ENCODE data around the gene HCN1. TPM values are rescaled to one million over a fixed set of nuclear protein-coding genes. Genes with fewer than 3 reads are reported as not detected.

Gene HCN1
- polyA plus RNA-seq, 1 experiment = not detected

DNA sequence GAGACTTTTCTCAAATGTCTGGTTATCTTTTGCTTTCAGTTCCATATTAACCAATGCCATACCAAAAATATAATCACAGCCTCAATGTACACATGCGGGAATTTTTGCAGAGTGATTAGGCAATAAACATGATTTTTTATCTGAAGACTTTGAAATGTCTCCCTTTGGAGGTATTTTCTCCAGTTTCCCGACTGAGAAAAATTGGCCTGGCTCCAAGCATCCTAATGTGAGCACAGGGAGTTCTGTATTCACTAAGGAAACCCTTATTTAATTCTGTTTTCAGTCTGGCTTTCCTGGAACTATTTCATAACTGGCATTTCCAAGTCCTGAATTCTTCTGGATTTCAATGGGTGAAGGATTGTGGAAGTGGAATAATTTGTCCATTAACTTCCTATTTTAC is 8.5 kb downstream of the HCN1 start:
- Histone ChIP-seq H3K27me3 (ENCODE audit: control insufficient read depth, insufficient read depth, low read length) (no peaks in the 10 kb centered on the region), H3K4me3 (ENCODE audit: low read depth, low read length) (no peak overlapping the region), H3K36me3 (ENCODE audit: control insufficient read depth, insufficient read depth, low read length) (no peaks in the 10 kb centered on the region)
- no peak for DNase-seq (ENCODE audit: low read depth)
- ChIA-PET POLR2A (no interaction called here), CTCF (no interaction called here)
- TF ChIP-seq CTCF (IDR thresholded peaks at IDR 0.05; ENCODE audit: insufficient read depth, low read depth, low read length) = no peak

DNA sequence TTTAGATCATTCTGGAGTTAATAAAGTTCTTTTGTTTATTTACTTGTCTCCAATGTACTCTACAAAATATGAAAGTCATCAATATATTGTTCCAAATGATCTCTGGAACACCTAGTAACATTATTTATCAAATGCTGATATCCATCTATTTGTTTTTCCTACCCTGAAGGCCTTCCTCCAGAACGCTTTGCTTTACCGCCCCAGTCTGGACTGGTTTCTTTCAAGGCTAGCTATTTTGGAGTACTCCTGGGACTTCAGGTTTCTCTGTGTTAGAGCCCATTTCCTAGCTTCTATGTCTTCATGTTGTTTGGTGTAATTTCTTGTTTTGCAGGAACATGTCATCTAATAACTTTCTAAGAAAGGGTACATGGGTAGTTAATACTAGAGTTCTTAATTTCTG is 9.6 kb downstream of the HCN1 start:
- POLR2A ChIA-PET = no interaction called here

DNA sequence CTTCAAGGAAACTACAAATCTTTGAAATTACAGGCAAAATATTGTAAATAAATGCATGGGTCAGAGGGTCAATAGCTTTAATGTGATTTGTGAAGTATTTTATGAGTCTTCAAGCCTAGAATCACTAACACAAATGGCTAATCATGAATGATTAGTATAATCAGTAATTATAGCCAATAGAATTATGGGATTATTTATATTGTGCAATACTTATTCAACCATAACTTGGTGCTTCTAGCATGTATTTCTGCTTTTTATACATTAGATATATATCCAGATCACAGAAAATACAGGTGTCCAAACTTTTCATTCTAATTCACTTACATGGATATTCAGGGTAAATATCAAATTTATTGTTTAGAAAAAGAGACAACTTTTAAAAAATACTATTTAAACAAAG is 12.1 kb downstream of the HCN1 start:
- no peaks in the 10 kb centered on the region for H3K36me3 ChIP-seq (ENCODE audit: control insufficient read depth, insufficient read depth, low read length)
- POLR2A ChIA-PET = no interaction called here
- H3K27me3 ChIP-seq (ENCODE audit: control insufficient read depth, insufficient read depth, low read length) = no peaks in the 10 kb centered on the region
- TF ChIP-seq CTCF (IDR thresholded peaks at IDR 0.05; ENCODE audit: insufficient read depth, low read depth, low read length) = no peak
- no peak for DNase-seq (ENCODE audit: low read depth)
- no peak overlapping the region for H3K4me3 ChIP-seq (ENCODE audit: low read depth, low read length)
- CTCF ChIA-PET = no interaction called here

More for the DNA sequence above, 9.6 kb downstream of the HCN1 start:
- Histone ChIP-seq H3K27me3 (ENCODE audit: control insufficient read depth, insufficient read depth, low read length) (no peaks in the 10 kb centered on the region), H3K36me3 (ENCODE audit: control insufficient read depth, insufficient read depth, low read length) (no peaks in the 10 kb centered on the region), H3K4me3 (ENCODE audit: low read depth, low read length) (no peak overlapping the region)
- DNase-seq (ENCODE audit: low read depth) = no peak
- CTCF ChIA-PET = no interaction called here
- TF ChIP-seq CTCF (IDR thresholded peaks at IDR 0.05; ENCODE audit: insufficient read depth, low read depth, low read length) = no peak

DNA sequence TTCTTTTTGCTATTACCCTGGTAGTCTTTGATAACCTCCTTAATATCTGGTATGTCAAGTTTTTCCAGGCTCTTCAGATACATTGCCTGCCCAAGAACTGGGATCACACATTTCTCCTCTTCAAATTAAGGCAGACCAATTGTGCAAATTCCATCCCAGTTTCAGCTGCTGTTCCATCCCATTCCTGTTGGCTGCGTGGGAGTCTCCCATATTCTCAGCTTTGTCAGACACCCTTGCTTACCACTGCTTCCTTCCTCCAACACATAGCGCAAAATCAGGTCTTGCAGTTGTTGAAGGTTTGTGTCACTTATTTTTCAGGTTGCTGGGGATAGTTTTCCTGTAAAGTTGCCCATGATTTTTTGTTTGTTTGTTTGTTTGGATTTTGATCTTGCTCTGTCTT is 15.2 kb downstream of the HCN1 start:
- Histone ChIP-seq H3K27me3 (ENCODE audit: control insufficient read depth, insufficient read depth, low read length) (no peaks in the 10 kb centered on the region), H3K36me3 (ENCODE audit: control insufficient read depth, insufficient read depth, low read length) (no peaks in the 10 kb centered on the region), H3K4me3 (ENCODE audit: low read depth, low read length) (no peak overlapping the region)
- no peak for TF ChIP-seq CTCF (IDR thresholded peaks at IDR 0.05; ENCODE audit: insufficient read depth, low read depth, low read length)
- POLR2A ChIA-PET = no interaction called here
- no peak for DNase-seq (ENCODE audit: low read depth)
- CTCF ChIA-PET = no interaction called here

- no peaks in the 10 kb centered on the region for H3K27me3 ChIP-seq (ENCODE audit: control insufficient read depth, insufficient read depth, low read length)
- TF ChIP-seq CTCF (IDR thresholded peaks at IDR 0.05; ENCODE audit: insufficient read depth, low read depth, low read length) = no peak
- no peak for DNase-seq (ENCODE audit: low read depth)
- CTCF ChIA-PET = no interaction called here
- H3K4me3 ChIP-seq (ENCODE audit: low read depth, low read length) = no peak overlapping the region
- H3K36me3 ChIP-seq (ENCODE audit: control insufficient read depth, insufficient read depth, low read length) = no peaks in the 10 kb centered on the region
- POLR2A ChIA-PET = no interaction called here
These were observed 18.7 kb downstream of the HCN1 start for GRCh38 chr5:45677524-45677923.
